Body of pancreas (tissue), 4 donors: ENCODE measurements around the gene SLC24A3.

ENCODE experiments used
- POLR2A ChIP-seq, 3 donors: fragments of 450-650 bp; IDR thresholded peaks; one replicate each; pipeline ENCODE4 v1.6.1; 2016; ENCODE audit warnings: antibody characterized with exemption in 3 of 3, mild to moderate bottlenecking in 2 of 3
- TF ChIP-seq, protein P1 (sequence below), 7 experiments: fragments of 450-650 bp in 4 of 7; fragments of 200-600 bp in 3 of 7; sonication (generic) in 3 of 7; IDR thresholded peaks; one replicate each; pipeline ENCODE4 v1.5.1; 2016 to 2019; ENCODE audit warnings: antibody characterized with exemption in 7 of 7

DNA sequence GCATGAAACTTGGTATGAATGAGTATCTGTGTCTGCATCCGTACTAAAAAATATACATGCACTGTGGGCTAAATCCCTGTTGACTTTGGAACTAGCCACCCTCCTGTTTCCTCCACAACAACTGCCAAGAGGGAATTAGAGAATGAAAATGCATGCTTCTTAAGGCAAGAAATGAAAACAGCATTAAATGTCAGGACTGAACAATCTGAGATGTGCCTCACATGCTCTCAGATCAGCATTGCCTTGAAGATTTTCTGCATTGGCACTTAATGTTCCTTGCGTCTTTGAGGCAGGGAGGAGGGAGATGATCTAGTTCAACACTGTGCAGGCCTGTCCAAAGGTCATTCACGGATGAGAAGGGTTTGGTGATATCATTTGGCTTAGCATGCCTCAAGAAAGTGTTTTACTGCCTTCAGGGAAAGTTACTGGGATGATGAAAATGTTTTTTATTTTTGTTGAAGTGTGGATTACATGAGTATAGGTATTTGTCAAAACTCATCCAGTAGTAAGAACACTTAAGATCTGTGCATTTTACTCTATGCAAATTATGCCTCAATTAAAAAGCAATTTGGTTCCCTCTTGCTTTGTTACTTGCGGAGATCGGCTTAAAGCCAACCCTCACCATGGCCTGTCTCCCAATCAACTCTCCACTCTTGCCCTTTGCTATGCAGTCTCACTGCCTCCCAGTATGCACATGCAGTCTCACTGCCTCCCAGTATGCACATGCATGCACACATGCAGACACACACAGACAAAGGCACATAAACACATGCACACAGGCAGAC is 498.1 kb downstream of the SLC24A3 start:
- TF ChIP-seq, protein P1, sequence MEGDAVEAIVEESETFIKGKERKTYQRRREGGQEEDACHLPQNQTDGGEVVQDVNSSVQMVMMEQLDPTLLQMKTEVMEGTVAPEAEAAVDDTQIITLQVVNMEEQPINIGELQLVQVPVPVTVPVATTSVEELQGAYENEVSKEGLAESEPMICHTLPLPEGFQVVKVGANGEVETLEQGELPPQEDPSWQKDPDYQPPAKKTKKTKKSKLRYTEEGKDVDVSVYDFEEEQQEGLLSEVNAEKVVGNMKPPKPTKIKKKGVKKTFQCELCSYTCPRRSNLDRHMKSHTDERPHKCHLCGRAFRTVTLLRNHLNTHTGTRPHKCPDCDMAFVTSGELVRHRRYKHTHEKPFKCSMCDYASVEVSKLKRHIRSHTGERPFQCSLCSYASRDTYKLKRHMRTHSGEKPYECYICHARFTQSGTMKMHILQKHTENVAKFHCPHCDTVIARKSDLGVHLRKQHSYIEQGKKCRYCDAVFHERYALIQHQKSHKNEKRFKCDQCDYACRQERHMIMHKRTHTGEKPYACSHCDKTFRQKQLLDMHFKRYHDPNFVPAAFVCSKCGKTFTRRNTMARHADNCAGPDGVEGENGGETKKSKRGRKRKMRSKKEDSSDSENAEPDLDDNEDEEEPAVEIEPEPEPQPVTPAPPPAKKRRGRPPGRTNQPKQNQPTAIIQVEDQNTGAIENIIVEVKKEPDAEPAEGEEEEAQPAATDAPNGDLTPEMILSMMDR (IDR thresholded peaks at IDR 0.05) = no peak
- TF ChIP-seq POLR2A (IDR thresholded peaks at IDR 0.05) = no peak
